HL-60/S4 treated with retinoic acid at 250 ng/mL for 4 days and 3 days (cell line): ENCODE measurements around the gene UGCG.
"Not testable (repeated sequence)": the region's sequence is repeated elsewhere in the genome, so short reads cannot be mapped to it uniquely, and the experiment has no call there.

Experiments used
- in situ Hi-C: fragments of 300-500 bp; cut with MboI; formaldehyde crosslinking; loops from 2 replicates; pipeline ENCODE4 v1.7.0; 2022; ENCODE audit warnings: low sequenced_read_pairs

UGCG gene

GRCh38 chr9:111890334-111890733, 6.3 kb upstream of the UGCG start:
- in situ Hi-C loops, result no loop called here

DNA sequence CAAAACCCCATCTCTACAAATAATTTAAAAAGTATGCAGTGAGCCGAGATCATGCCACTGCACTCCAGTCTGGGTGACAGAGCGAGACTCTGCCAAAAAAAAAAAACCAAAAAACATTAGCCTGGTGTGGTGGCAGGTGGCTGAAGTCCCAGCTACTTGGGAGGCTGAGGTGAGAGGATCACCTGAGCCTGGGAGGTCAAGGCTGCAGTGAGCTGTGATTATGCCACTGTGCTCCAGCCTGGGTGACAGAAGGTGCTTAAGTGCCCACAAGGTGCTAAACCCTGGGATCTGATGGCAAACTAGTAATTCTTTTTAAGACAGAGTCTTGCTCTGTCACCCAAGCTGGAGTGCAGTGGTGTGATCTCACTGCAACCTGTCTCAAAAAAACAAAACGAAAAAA, 5.7 kb upstream of the UGCG start:
- in situ Hi-C loops, result not testable (repeated sequence)

- in situ Hi-C loops, result no loop called here
These were observed 4.6 kb upstream of the UGCG start for GRCh38 chr9:111891910-111892499.

GRCh38 chr9:111896942-111897600, 457 bp downstream of the UGCG start:
- in situ Hi-C loops, result no loop called here

GRCh38 chr9:111897601-111898137, 1.1 kb downstream of the UGCG start:
- in situ Hi-C loops, result no loop called here

GRCh38 chr9:111898331-111899096, 1.9 kb downstream of the UGCG start:
- in situ Hi-C loops, result no loop called here

- in situ Hi-C loops, result no loop called here
These were observed 3.7 kb downstream of the UGCG start for GRCh38 chr9:111900151-111900857.

GRCh38 chr9:111900858-111901612, 4.4 kb downstream of the UGCG start:
- in situ Hi-C loops, result no loop called here

DNA sequence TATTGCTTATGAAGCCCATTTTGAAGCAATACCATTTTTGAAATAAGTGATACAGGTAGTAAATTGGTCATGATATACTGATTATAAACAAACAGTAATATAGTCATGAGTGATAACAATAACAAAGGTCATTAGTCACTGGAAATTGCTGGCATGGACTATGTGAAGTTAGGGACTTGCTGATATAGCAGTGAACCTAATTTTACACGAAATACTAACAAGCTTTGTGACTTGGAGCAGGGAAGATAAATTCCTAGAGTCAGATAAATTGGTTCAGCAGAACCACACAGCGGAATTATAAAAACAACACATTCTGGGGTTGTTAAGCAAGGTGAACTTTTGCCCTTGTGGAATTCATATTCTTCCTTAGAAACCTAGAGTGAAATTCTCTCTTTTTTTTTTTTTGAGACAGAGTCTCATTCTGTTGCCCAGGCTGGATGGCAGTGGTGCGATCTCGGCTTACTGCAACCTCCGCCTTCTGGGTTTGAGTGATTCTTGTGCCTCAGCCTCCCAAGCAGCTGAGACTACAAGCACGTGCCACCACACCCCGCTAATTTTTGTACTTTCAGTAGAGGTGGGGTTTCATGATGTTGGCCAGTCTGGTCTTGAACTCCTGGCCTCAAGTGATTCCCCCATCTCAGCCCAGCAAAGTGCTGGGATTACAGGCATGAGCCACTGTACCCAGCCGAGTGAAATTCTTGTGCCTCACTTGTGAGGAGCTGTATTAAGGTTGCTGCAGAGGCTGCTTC, 6.0 kb downstream of the UGCG start:
- in situ Hi-C loops, result no loop called here

GRCh38 chr9:111903535-111903934, 6.9 kb downstream of the UGCG start:
- in situ Hi-C loops, result not testable (repeated sequence)

DNA sequence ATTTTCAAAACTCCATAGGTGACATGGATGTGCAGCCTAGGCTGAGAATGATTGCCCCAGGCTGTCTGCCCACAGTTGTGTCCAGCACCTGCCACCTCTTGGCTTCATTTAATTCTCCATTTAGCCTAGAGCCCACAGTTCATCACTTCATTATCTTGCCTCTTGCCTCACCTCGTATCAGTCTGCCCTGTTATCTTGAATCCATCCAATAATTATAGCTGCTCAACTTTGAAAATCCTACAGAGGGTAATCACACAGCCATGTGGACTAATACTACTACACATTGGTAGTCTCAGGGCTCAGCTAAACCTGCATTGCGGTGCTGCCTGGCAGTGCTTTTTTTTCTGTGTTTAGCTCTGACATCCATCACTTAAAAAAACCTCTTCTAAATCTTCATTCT, 7.4 kb downstream of the UGCG start:
- in situ Hi-C loops, result no loop called here

- in situ Hi-C loops, result no loop called here
These were observed 8.3 kb downstream of the UGCG start for GRCh38 chr9:111904891-111905291.

- in situ Hi-C loops, result no loop called here
These were observed 10.5 kb downstream of the UGCG start for GRCh38 chr9:111907147-111907546.

GRCh38 chr9:111909444-111909843, 12.8 kb downstream of the UGCG start:
- in situ Hi-C loops, result no loop called here

DNA sequence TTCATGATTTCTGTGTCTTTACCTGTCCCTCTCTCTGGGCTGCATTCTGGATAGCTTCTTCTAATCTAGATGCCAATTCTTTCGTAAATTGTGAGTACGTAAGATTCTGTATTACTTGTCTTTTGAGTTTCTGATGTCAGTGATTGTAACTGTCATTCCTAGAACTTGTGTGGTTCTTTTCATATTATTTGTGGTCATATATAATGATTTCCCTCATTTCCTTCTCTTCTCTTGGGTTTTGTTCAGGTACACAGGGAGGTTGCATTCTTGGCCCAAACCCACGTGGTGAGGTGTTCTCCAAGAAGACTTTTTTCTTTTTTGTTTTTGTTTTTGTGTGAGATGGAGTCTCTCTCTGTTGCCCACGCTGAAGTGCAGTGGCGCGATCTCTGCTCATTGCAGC, 13.8 kb downstream of the UGCG start:
- in situ Hi-C loops, result no loop called here

- in situ Hi-C loops, result no loop called here
These were observed 16.5 kb downstream of the UGCG start for GRCh38 chr9:111913159-111913558.

GRCh38 chr9:111914749-111915424, 18.3 kb downstream of the UGCG start:
- in situ Hi-C loops, result no loop called here

DNA sequence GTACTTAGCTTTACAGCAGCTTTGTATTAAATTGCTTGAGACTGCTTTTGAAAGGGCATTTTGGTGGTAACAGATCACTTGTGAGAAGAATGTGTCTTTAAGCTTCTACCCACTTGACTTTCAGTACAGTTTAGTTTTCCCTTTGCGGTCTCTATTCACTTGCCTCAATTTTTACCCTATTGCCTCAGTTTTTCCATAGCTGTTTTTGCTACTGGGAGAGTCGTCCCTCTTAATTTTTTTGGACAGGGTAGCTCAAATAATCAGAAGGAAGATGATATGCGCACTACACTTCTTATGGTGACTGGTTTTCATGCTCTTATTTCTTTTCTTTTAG, 18.8 kb downstream of the UGCG start:
- in situ Hi-C loops, result no loop called here

DNA sequence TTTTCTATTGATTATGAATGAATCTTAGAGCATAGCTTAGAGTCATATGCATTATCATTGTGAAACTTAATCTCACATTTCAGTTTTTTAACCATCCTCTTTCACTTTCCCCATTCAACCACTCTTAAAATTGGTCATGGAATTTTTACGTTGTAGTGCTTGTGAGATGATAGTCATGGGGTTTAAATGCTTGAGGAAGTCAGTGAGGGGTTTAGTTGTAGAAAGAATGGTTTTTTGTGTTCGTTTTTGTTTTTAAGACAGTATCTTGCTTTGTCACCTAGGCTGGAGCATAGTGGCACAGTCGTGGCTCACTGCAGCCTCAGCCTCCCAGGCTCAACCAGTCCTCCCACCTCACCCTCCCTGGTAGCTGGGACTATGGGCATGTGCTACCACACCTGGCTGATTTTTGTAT, 19.6 kb downstream of the UGCG start:
- in situ Hi-C loops, result no loop called here
